Renal cortical epithelial cell (primary cell): Measurements from ENCODE around the gene YBX1. TPM values are rescaled to one million over a fixed set of nuclear protein-coding genes. Genes with fewer than 3 reads are reported as not detected.
A peak's percentile ranks its signal among the peaks of the same experiment; 100 is the strongest.

Experiments used
- DNase-seq: peaks from one replicate; pipeline ENCODE4 v3.0.0-alpha.2; 2011; ENCODE audit warnings: low read depth
- total RNA-seq: library from RNA; depleted of rRNA; stranded (reverse); fragments of >200 nt; gene quantifications from 2 replicates; pipeline ENCODE4 v1.2.3, GENCODE V29; 2014

Gene YBX1
- total RNA-seq, 1 donor from 2014 or later: 792 TPM

- DNase-seq: no peak
Observed at GRCh38 chr1:42734201-42735035, 52.2 kb downstream of the YBX1 start.

GRCh38 chr1:42735056-42735455, 52.8 kb downstream of the YBX1 start:
- DNase-seq: no peak

GRCh38 chr1:42735477-42736105, 53.4 kb downstream of the YBX1 start:
- no peak for DNase-seq

GRCh38 chr1:42736152-42736551, 53.9 kb downstream of the YBX1 start:
- DNase-seq: no peak

GRCh38 chr1:42736571-42737200, 54.5 kb downstream of the YBX1 start:
- no peak for DNase-seq

GRCh38 chr1:42737257-42737656, 55.0 kb downstream of the YBX1 start:
- no peak for DNase-seq

GRCh38 chr1:42737986-42738677, 55.9 kb downstream of the YBX1 start:
- DNase-seq: no peak

GRCh38 chr1:42738678-42739226, 56.5 kb downstream of the YBX1 start:
- no peak for DNase-seq

GRCh38 chr1:42739753-42740700, 57.8 kb downstream of the YBX1 start, which contains the start of gene CLDN19:
Gene CLDN19, minus strand, starts transcription at chr1:42740236. Its CDS starts 173 bp downstream, at chr1:42740063.
- no peak for DNase-seq

GRCh38 chr1:42740851-42741580, 58.8 kb downstream of the YBX1 start:
- no peak for DNase-seq

GRCh38 chr1:42741706-42742105, 59.5 kb downstream of the YBX1 start:
- DNase-seq: no peak

GRCh38 chr1:42742141-42742540, 59.9 kb downstream of the YBX1 start:
- no peak for DNase-seq

- peak; percentile 44 for DNase-seq
Observed at GRCh38 chr1:42742617-42743316, 60.5 kb downstream of the YBX1 start.

- peak; percentile 49 for DNase-seq
Observed at GRCh38 chr1:42743317-42744147, 61.3 kb downstream of the YBX1 start.

GRCh38 chr1:42744148-42744413, 61.9 kb downstream of the YBX1 start:
- no peak for DNase-seq

- no peak for DNase-seq
Observed at GRCh38 chr1:42745851-42746250, 63.6 kb downstream of the YBX1 start.

GRCh38 chr1:42746436-42747105, 64.4 kb downstream of the YBX1 start:
- DNase-seq: no peak

- DNase-seq: no peak
Observed at GRCh38 chr1:42747125-42747524, 64.9 kb downstream of the YBX1 start.
